K562 (cell line): ENCODE data around the gene SAMD4A. TPM values are rescaled to one million over a fixed set of nuclear protein-coding genes. Genes with fewer than 3 reads are reported as not detected.
A peak's percentile ranks its signal among the peaks of the same experiment; 100 is the strongest.

Experiments used
- ATAC-seq: fragments of 200-7000 bp; cut with Tn5 transposase; 3 replicates; pipeline ENCODE4 v1.9.1; 2020; ENCODE audit warnings: moderate library complexity
- BruUV-seq: library from RNA; stranded (reverse); fragments of 400-500 nt; replicated peaks from 2 replicates; lab custom pipeline; 2021; lab: Mats Ljungman, UMichigan
- CTCF ChIA-PET: fragments of 300-600 bp; formaldehyde crosslinking; extraction: SDS; loops from one replicate; lab custom pipeline; 2021; ENCODE audit warnings: low intra/inter-chr PET ratio; lab: Yijun Ruan, JAX
- POLR2A ChIA-PET: fragments of 300-600, 350-650 bp; sonication (Branson Sonifier 250); formaldehyde crosslinking; extraction: SDS; loops from one replicate; lab custom pipeline; 2021; ENCODE audit warnings: antibody characterized with exemption, inconsistent platforms; lab: Yijun Ruan, JAX
- DNase-seq, 4 experiments: peaks; one replicate each; pipeline versions ENCODE4 v3.0.0 to v3.0.0-alpha.2; 2011 to 2018; ENCODE audit warnings: low spot score in 3 of 4, mixed read lengths in 3 of 4; ENCODE audit errors: extremely low read depth in 1 of 4
- FAIRE-seq: peaks from 2 replicates; lab custom pipeline; 2011; peaks lifted over from hg19 to GRCh38; lab: Jason Lieb, UNC
- H2AFZ ChIP-seq: 2 replicates; pipeline ENCODE4 v1.6.0; 2011; ENCODE audit warnings: low read depth, low read length, control low read depth, inconsistent platforms
- H3K27ac ChIP-seq: fragments of 200-600 bp; 3 replicates; pipeline ENCODE4 v1.8.0; 2011; ENCODE audit warnings: low read depth, mild to moderate bottlenecking, control low read depth, inconsistent platforms, low read length, moderate library complexity, mixed read lengths; ENCODE audit errors: extremely low read depth
- H3K27me3 ChIP-seq, 2 experiments: fragments of 300-600 bp in 1 of 2; 2 replicates in 1 of 2; 3 replicates in 1 of 2; pipeline versions ENCODE4 v1.6.0 to v1.8.0; 2011; ENCODE audit warnings: inconsistent platforms in 2 of 2, low read length in 2 of 2, mild to moderate bottlenecking in 1 of 2, mixed read lengths in 1 of 2, moderate library complexity in 1 of 2; ENCODE audit not compliant: control insufficient read depth in 2 of 2, insufficient read depth in 2 of 2
- H3K36me3 ChIP-seq: fragments of 300-600 bp; 3 replicates; pipeline ENCODE4 v1.8.0; 2011; ENCODE audit warnings: mild to moderate bottlenecking, low read length, inconsistent platforms; ENCODE audit not compliant: control insufficient read depth, insufficient read depth
- H3K4me1 ChIP-seq, 2 experiments: fragments of 200-600 bp in 1 of 2; replicated peaks in 1 of 2; 2 replicates in 1 of 2; 3 replicates in 1 of 2; pipeline versions ENCODE4 v1.5.1 to v1.8.0; 2011; ENCODE audit warnings: inconsistent platforms in 2 of 2, low read length in 2 of 2, mild to moderate bottlenecking in 1 of 2, mixed read lengths in 1 of 2, moderate library complexity in 1 of 2; ENCODE audit not compliant: control insufficient read depth in 2 of 2, insufficient read depth in 2 of 2
- H3K4me2 ChIP-seq: 2 replicates; pipeline ENCODE4 v1.6.1; 2011; ENCODE audit warnings: low read length, control low read depth, inconsistent platforms, mixed read lengths; ENCODE audit not compliant: insufficient read depth
- H3K4me3 ChIP-seq: fragments of 200-600 bp; sonication (generic), shearing (Covaris generic); 2 replicates; pipeline ENCODE4 v1.5.1; 2016; ENCODE audit warnings: control low read depth, inconsistent platforms
- H3K79me2 ChIP-seq: fragments of 200-600 bp; 3 replicates; pipeline ENCODE4 v1.8.0; 2011; ENCODE audit warnings: low read length, inconsistent platforms; ENCODE audit not compliant: control insufficient read depth, insufficient read depth
- H3K9ac ChIP-seq, 2 experiments: 2 replicates each; pipeline versions ENCODE4 v1.6.0 to v1.6.1; 2011; ENCODE audit warnings: low read depth in 2 of 2, low read length in 2 of 2, control low read depth in 1 of 2, inconsistent platforms in 1 of 2, mild to moderate bottlenecking in 1 of 2, mixed read lengths in 1 of 2; ENCODE audit not compliant: insufficient read depth in 1 of 2
- H3K9me1 ChIP-seq: one replicate; pipeline ENCODE4 v1.6.0; 2011; ENCODE audit warnings: inconsistent platforms, mild to moderate bottlenecking, low read length, moderate library complexity; ENCODE audit not compliant: control insufficient read depth, insufficient read depth
- H3K9me3 ChIP-seq: replicated peaks from 2 replicates; pipeline ENCODE4 v1.5.1; 2011; ENCODE audit warnings: low read depth, low read length, inconsistent platforms; ENCODE audit not compliant: control insufficient read depth, insufficient read depth
- H4K20me1 ChIP-seq: replicated peaks from 2 replicates; pipeline ENCODE4 v1.6.1; 2011; ENCODE audit warnings: low read length, inconsistent platforms, mixed read lengths; ENCODE audit not compliant: control insufficient read depth, insufficient read depth
- CEBPB ChIP-seq: fragments of 450-650 bp; IDR thresholded peaks from 2 replicates; pipeline ENCODE4 v1.6.1; 2016; ENCODE audit warnings: missing genetic modification characterization, missing compliant biosample characterization
- CTBP1 ChIP-seq: fragments of 450-650 bp; IDR thresholded peaks from 2 replicates; pipeline ENCODE4 v1.6.1; 2016; ENCODE audit warnings: borderline replicate concordance
- FOXJ3 ChIP-seq: sonication (generic); formaldehyde crosslinking; IDR thresholded peaks from 2 replicates; pipeline ENCODE4 v1.4.0; 2020; ENCODE audit warnings: mild to moderate bottlenecking, missing genetic modification reagents
- JUN ChIP-seq, 2 experiments: sonication (generic) in 1 of 2; formaldehyde crosslinking in 1 of 2; IDR thresholded peaks; 2 replicates each; pipeline versions ENCODE4 v1.6.1 to v1.8.0; 2012 to 2022; ENCODE audit warnings: borderline replicate concordance in 2 of 2, mild to moderate bottlenecking in 2 of 2, improper control_type of control experiment in 1 of 2, low read depth in 1 of 2, low read length in 1 of 2, missing genetic modification reagents in 1 of 2
- ZNF197 ChIP-seq: fragments of 200-800 bp; sonication (Bioruptor generic); IDR thresholded peaks from 2 replicates; pipeline ENCODE4 v1.6.1; 2016; ENCODE audit warnings: low read depth, missing genetic modification characterization, missing compliant biosample characterization
- WGBS: fragments of 100-300 bp; shearing (Covaris generic); methylation state at CpG from one replicate; pipeline ENCODE4 v1.1.6; 2016; ENCODE audit warnings: low coverage, mixed read lengths; ENCODE audit not compliant: insufficient coverage; ENCODE audit errors: missing lambda C conversion rate; 5-methylcytosine and 5-hydroxymethylcytosine counted together
- in situ Hi-C: fragments of 300-500 bp; cut with MboI; formaldehyde crosslinking; loops from 4 replicates; pipeline ENCODE4 v1.15.0; 2018; ENCODE audit warnings: inconsistent platforms, mixed read lengths
- intact Hi-C: fragments of 100-400 bp; cut with micrococcal nuclease; formaldehyde crosslinking; loops from 2 replicates; pipeline ENCODE4 v1.14.2; 2022
- polyA plus RNA-seq, 8 experiments: library from polyadenylated mRNA; depleted of rRNA in 4 of 8; stranded (reverse) in 5 of 8; unstranded in 3 of 8; fragments of >200 nt; fragmentation: Nextera tagmentation in 2 of 8; fragmentation: Illumina TruSeq in 1 of 8; extraction: Ambion mirVana in 2 of 8; extraction: Trizol in 1 of 8; gene quantifications; 2 replicates each; pipeline versions ENCODE4 v1.2.1 to v1.2.3, GENCODE V29; 2011 to 2014; ENCODE audit warnings: inconsistent platforms in 1 of 8, missing spikeins in 1 of 8
- total RNA-seq, 7 experiments: library from RNA; depleted of rRNA in 6 of 7; stranded (reverse); fragments of >200 nt in 6 of 7; fragmentation: Illumina TruSeq in 2 of 7; extraction: Trizol in 2 of 7; gene quantifications; 2 replicates each; pipeline versions ENCODE4 v1.2.1 to v1.2.3, GENCODE V29; 2011 to 2021; ENCODE audit warnings: low replicate concordance in 1 of 7
- TF ChIP-seq, protein P1 (sequence below), 2 experiments: fragments of 450-650 bp in 1 of 2; sonication (generic) in 1 of 2; formaldehyde crosslinking; conservative IDR thresholded peaks; 2 replicates each; pipeline versions ENCODE4 v1.4.0 to v1.8.1; 2020 to 2022; ENCODE audit warnings: mild to moderate bottlenecking in 1 of 2, missing genetic modification reagents in 1 of 2
- TF ChIP-seq, protein P2 (sequence below): fragments of 450-650 bp; IDR thresholded peaks from 2 replicates; pipeline ENCODE4 v1.6.1; 2016; ENCODE audit warnings: mild to moderate bottlenecking, moderate library complexity

SAMD4A gene
- total and polyA plus RNA-seq, 9 of the 15 experiments (the other 6 are each of a cell fraction or from before 2014, with no cell fraction given): 0.66 to 6.8 (median 3.3) TPM

DNA sequence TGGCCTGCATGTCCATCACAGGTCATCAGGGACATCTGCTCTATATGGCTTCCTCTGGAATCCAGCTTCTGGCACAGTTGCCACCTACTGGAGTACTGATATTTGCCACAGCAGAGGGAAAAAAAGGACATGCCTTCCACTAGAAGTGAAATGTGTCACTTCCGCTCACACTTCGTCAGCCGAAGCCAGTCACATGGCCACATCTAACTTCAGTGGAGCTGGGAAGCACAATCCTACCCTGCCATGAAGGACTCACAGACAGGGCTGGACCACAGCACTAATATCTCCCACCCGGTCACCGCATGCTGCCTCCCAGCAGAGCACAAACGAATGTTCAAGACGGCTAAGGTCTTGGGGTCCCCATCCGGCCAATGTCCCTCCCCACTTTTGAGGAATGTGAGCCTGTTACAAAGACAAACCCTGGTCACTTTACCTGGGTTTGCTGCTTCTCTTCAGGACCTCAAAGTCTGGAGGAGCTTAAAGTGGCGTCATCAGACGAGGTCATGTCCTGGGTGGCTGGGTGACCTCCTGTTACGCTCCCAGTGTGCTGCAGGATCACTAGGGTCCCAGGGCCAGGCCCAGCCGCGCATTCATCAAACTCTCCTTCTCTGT lies 237.1 kb downstream of the SAMD4A start:
- WGBS: 44% methylated on average over 13 of the region's 13 CpGs
- ATAC-seq: no peak
- TF ChIP-seq CTBP1 (0 out of 2 replicates have a peak, but pooled peaks have one; percentile 14), CEBPB (no peak), FOXJ3 (no peak), ZNF197 (CRISPR knock-in tag) (no peak), JUN (IDR thresholded peaks at IDR 0.05; ENCODE audit: borderline replicate concordance, low read depth, low read length) (no peak), JUN (CRISPR knock-in tag; IDR thresholded peaks at IDR 0.05; ENCODE audit: borderline replicate concordance) (no peak)
- TF ChIP-seq, protein P1, sequence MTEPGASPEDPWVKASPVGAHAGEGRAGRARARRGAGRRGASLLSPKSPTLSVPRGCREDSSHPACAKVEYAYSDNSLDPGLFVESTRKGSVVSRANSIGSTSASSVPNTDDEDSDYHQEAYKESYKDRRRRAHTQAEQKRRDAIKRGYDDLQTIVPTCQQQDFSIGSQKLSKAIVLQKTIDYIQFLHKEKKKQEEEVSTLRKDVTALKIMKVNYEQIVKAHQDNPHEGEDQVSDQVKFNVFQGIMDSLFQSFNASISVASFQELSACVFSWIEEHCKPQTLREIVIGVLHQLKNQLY (CRISPR knock-in tag; conservative IDR thresholded peaks at IDR 0.05): no peak
- TF ChIP-seq, protein P2, sequence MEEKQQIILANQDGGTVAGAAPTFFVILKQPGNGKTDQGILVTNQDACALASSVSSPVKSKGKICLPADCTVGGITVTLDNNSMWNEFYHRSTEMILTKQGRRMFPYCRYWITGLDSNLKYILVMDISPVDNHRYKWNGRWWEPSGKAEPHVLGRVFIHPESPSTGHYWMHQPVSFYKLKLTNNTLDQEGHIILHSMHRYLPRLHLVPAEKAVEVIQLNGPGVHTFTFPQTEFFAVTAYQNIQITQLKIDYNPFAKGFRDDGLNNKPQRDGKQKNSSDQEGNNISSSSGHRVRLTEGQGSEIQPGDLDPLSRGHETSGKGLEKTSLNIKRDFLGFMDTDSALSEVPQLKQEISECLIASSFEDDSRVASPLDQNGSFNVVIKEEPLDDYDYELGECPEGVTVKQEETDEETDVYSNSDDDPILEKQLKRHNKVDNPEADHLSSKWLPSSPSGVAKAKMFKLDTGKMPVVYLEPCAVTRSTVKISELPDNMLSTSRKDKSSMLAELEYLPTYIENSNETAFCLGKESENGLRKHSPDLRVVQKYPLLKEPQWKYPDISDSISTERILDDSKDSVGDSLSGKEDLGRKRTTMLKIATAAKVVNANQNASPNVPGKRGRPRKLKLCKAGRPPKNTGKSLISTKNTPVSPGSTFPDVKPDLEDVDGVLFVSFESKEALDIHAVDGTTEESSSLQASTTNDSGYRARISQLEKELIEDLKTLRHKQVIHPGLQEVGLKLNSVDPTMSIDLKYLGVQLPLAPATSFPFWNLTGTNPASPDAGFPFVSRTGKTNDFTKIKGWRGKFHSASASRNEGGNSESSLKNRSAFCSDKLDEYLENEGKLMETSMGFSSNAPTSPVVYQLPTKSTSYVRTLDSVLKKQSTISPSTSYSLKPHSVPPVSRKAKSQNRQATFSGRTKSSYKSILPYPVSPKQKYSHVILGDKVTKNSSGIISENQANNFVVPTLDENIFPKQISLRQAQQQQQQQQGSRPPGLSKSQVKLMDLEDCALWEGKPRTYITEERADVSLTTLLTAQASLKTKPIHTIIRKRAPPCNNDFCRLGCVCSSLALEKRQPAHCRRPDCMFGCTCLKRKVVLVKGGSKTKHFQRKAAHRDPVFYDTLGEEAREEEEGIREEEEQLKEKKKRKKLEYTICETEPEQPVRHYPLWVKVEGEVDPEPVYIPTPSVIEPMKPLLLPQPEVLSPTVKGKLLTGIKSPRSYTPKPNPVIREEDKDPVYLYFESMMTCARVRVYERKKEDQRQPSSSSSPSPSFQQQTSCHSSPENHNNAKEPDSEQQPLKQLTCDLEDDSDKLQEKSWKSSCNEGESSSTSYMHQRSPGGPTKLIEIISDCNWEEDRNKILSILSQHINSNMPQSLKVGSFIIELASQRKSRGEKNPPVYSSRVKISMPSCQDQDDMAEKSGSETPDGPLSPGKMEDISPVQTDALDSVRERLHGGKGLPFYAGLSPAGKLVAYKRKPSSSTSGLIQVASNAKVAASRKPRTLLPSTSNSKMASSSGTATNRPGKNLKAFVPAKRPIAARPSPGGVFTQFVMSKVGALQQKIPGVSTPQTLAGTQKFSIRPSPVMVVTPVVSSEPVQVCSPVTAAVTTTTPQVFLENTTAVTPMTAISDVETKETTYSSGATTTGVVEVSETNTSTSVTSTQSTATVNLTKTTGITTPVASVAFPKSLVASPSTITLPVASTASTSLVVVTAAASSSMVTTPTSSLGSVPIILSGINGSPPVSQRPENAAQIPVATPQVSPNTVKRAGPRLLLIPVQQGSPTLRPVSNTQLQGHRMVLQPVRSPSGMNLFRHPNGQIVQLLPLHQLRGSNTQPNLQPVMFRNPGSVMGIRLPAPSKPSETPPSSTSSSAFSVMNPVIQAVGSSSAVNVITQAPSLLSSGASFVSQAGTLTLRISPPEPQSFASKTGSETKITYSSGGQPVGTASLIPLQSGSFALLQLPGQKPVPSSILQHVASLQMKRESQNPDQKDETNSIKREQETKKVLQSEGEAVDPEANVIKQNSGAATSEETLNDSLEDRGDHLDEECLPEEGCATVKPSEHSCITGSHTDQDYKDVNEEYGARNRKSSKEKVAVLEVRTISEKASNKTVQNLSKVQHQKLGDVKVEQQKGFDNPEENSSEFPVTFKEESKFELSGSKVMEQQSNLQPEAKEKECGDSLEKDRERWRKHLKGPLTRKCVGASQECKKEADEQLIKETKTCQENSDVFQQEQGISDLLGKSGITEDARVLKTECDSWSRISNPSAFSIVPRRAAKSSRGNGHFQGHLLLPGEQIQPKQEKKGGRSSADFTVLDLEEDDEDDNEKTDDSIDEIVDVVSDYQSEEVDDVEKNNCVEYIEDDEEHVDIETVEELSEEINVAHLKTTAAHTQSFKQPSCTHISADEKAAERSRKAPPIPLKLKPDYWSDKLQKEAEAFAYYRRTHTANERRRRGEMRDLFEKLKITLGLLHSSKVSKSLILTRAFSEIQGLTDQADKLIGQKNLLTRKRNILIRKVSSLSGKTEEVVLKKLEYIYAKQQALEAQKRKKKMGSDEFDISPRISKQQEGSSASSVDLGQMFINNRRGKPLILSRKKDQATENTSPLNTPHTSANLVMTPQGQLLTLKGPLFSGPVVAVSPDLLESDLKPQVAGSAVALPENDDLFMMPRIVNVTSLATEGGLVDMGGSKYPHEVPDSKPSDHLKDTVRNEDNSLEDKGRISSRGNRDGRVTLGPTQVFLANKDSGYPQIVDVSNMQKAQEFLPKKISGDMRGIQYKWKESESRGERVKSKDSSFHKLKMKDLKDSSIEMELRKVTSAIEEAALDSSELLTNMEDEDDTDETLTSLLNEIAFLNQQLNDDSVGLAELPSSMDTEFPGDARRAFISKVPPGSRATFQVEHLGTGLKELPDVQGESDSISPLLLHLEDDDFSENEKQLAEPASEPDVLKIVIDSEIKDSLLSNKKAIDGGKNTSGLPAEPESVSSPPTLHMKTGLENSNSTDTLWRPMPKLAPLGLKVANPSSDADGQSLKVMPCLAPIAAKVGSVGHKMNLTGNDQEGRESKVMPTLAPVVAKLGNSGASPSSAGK: peak; percentile 51

More for the DNA sequence above, 237.1 kb downstream of the SAMD4A start:
- no peak overlapping the region for H3K27ac ChIP-seq
- ChIA-PET CTCF (no interaction called here), POLR2A (interaction anchor here (0.6 to 1.3 kb wide), 3 partner anchors 9 to 1248 kb away, joined by 3 to 5 read pairs (median 3); no protein-coding TSS in a partner anchor)
- in situ Hi-C loops: loop anchor here (10.0 kb wide), 1 partner anchor 249 kb away; no protein-coding TSS in a partner anchor
- H3K9me1 ChIP-seq: no peaks in the 10 kb centered on the region
- H3K36me3 ChIP-seq: no peaks in the 10 kb centered on the region
- H3K79me2 ChIP-seq: no peaks in the 10 kb centered on the region
- no peak overlapping the region for H3K4me2 ChIP-seq
- peaks cover 0 to 3% of the 10 kb centered on the region in 2 experiments; a peak in 3 of 5 replicates for H3K4me1 ChIP-seq
- no TSS peak for BruUV-seq
- no peak overlapping the region for H3K9ac ChIP-seq
- no peaks in the 10 kb centered on the region for H4K20me1 ChIP-seq
- no peak for DNase-seq
- peak overlapping the region; percentile 16; the same call in 1 of the 2 replicates for H2AFZ ChIP-seq
- H3K4me3 ChIP-seq: no peak overlapping the region
- FAIRE-seq: no peak
- intact Hi-C loops: no loop called here
- H3K27me3 ChIP-seq: peaks cover 0 to 8% of the 10 kb centered on the region in 2 experiments; a peak in 2 of 5 replicates
- H3K9me3 ChIP-seq: no peaks in the 10 kb centered on the region
